Heart left ventricle (tissue), 13 donors: ENCODE data around the gene NFE2L1.

Source experiments
- POLR2A ChIP-seq, 2 donors: fragments of 450-650 bp; IDR thresholded peaks; one replicate each; pipeline ENCODE4 v1.6.1; 2017; ENCODE audit warnings: antibody characterized with exemption in 2 of 2, mild to moderate bottlenecking in 2 of 2, moderate library complexity in 2 of 2
- TF ChIP-seq, protein P1 (sequence below), 12 donors: fragments of 200-600 bp; sonication (generic) in 4 of 12; IDR thresholded peaks; one replicate each; pipeline versions ENCODE4 v1.5.0 to v1.8.0; 2018 to 2022; ENCODE audit warnings: antibody characterized with exemption in 12 of 12, mild to moderate bottlenecking in 5 of 12
- donor health status: ischemic (EF 13 %, LVEDD 7.1; RV severe dilation, severe dysfunction).
- donor health status: DM: no; HTN: yes; CAD: no.
- donor health status: DM: no; HTN: no; CAD: no.
- donor health status: ischemic (EF 25% LVEDD 6.9; RV normal size, moderate dysfunction).
- donor health status: ischemic (EF 25% LVEDD 5.7; RV mildly dilated, moderate dysfunction).
- donor health status: ischemic (EF 35%, LVEDD 5.7; RV mildly dilated, moderate dysfunction).
- donor health status: nonischemic (EF 11% LVEDD 7.7; RV severe dilation, severe dysfunction).
- donor health status: DM: yes; HTN: yes; CAD: no.
- donor health status: PGD.
- donor health status: ischemic (EF 29% LVEDD 5.4; RV normal size, mild dysfunction).
- donor health status: nonischemic (EF 23%, LVEDD 6.1; RV moderate dilation, normal function).

DNA sequence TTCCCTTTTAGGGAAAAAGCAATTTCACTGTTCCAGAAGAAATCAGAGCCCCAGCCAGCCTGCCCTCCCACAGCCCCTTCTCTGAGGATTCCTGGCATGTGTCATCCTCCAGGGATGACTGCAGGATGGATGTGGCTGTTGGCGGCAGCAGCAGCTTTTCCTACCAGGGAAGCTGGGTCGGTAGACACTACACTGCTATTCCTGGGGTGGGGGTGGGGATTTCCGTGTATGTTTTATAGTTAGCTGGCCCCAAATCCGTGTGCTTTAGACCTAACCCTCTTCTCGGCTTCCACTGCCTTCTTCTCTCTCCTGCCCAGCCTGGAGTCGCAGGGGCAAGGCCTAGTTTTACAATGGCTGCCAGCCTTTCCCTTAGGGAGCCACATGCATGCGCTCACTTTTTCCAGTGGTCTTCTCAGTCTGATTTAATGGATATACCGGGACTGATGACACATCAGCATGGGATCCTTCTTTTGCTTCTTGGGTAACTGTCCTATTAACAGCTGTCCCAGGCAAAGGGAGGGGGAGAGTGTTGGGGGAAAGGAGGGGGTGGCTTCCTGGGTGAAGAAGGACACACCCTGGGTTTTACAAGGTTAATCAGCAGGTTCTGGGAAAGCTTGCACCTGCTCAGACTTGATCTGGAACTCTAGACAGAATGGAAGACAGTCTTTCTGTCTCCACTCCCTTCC lies 2.7 kb upstream of the NFE2L1 start:
- TF ChIP-seq, protein P1, sequence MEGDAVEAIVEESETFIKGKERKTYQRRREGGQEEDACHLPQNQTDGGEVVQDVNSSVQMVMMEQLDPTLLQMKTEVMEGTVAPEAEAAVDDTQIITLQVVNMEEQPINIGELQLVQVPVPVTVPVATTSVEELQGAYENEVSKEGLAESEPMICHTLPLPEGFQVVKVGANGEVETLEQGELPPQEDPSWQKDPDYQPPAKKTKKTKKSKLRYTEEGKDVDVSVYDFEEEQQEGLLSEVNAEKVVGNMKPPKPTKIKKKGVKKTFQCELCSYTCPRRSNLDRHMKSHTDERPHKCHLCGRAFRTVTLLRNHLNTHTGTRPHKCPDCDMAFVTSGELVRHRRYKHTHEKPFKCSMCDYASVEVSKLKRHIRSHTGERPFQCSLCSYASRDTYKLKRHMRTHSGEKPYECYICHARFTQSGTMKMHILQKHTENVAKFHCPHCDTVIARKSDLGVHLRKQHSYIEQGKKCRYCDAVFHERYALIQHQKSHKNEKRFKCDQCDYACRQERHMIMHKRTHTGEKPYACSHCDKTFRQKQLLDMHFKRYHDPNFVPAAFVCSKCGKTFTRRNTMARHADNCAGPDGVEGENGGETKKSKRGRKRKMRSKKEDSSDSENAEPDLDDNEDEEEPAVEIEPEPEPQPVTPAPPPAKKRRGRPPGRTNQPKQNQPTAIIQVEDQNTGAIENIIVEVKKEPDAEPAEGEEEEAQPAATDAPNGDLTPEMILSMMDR (IDR thresholded peaks at IDR 0.05): no peak
- no peak for TF ChIP-seq POLR2A (IDR thresholded peaks at IDR 0.05)
